ENCODE measurements around the gene ONECUT2. TPM values are rescaled to one million over a fixed set of nuclear protein-coding genes. Genes with fewer than 3 reads are reported as not detected.

ONECUT2 gene
- polyA plus RNA-seq, 1 of the 3 experiments (the other 2 are of a cell fraction), result 0.16 TPM

GRCh38 chr18:57475903-57476302, 40.7 kb downstream of the ONECUT2 start (continued):
- TF ChIP-seq MAX (IDR thresholded peaks at IDR 0.05; ENCODE audit: low read depth), result no peak
- no peak for TF ChIP-seq NFIC (IDR thresholded peaks at IDR 0.05; ENCODE audit: borderline replicate concordance)
- no peak for TF ChIP-seq USF2 (IDR thresholded peaks at IDR 0.05; ENCODE audit: borderline replicate concordance, low read depth, low read length)
- TF ChIP-seq RFX5 (IDR thresholded peaks at IDR 0.05; ENCODE audit: low read length), result no peak
- no peak for TF ChIP-seq CTCF (IDR thresholded peaks at IDR 0.05)
- no peak for TF ChIP-seq RCOR1 (IDR thresholded peaks at IDR 0.05; ENCODE audit: low read length)
- TF ChIP-seq NRF1 (IDR thresholded peaks at IDR 0.05; ENCODE audit: low read depth, low read length), result no peak
- TF ChIP-seq TCF12 (IDR thresholded peaks at IDR 0.05), result no peak

- no peaks in the 10 kb centered on the region for H3F3A ChIP-seq (replicated peaks; ENCODE audit: insufficient read depth)
- no peak overlapping the region for H3K4me3 ChIP-seq (ENCODE audit: low read depth in 2 of 2, low read length in 1 of 2)
- no peak overlapping the region for H2AFZ ChIP-seq (ENCODE audit: low read depth)
- H3K79me2 ChIP-seq (ENCODE audit: insufficient read depth), result no peaks in the 10 kb centered on the region
- H3K9me2 ChIP-seq, result no peaks in the 10 kb centered on the region
- H4K20me1 ChIP-seq (ENCODE audit: insufficient read depth), result no peaks in the 10 kb centered on the region
- H3K9ac ChIP-seq, result no peak overlapping the region
- peaks cover 0 to 4% of the 10 kb centered on the region in 2 experiments for H3K36me3 ChIP-seq (replicated peaks in 1 of 2; ENCODE audit: control insufficient read depth in 1 of 2, insufficient read depth in 2 of 2, low read length in 1 of 2)
- ChIA-PET CTCF (no interaction called here), POLR2A (no interaction called here)
- TF ChIP-seq MXI1 (IDR thresholded peaks at IDR 0.05; ENCODE audit: low read depth, low read length) (no peak), SIN3A (IDR thresholded peaks at IDR 0.05; ENCODE audit: borderline replicate concordance, low read depth, low read length) (no peak), NFIC (IDR thresholded peaks at IDR 0.05; ENCODE audit: borderline replicate concordance) (no peak), NRF1 (IDR thresholded peaks at IDR 0.05; ENCODE audit: low read depth, low read length) (no peak), JUND (IDR thresholded peaks at IDR 0.05) (no peak), GATA2 (CRISPR knock-in tag; IDR thresholded peaks at IDR 0.05) (no peak), CHD2 (IDR thresholded peaks at IDR 0.05; ENCODE audit: low read length, partially characterized antibody) (no peak), ELF1 (IDR thresholded peaks at IDR 0.05) (no peak), EZH2phosphoT487 (IDR thresholded peaks at IDR 0.05; ENCODE audit: borderline replicate concordance, low read depth) (no peak), TCF12 (IDR thresholded peaks at IDR 0.05) (no peak), REST (IDR thresholded peaks at IDR 0.05; ENCODE audit: low read depth, low read length) (no peak), SMC3 (IDR thresholded peaks at IDR 0.05; ENCODE audit: low read depth, low read length) (no peak), RXRA (IDR thresholded peaks at IDR 0.05; ENCODE audit: borderline replicate concordance, low read depth) (no peak), FOXM1 (IDR thresholded peaks at IDR 0.05; ENCODE audit: low read depth) (no peak), TAF1 (IDR thresholded peaks at IDR 0.05; ENCODE audit: borderline replicate concordance, low read depth, low read length) (no peak)
- H3K4me1 ChIP-seq (ENCODE audit: control insufficient read depth in 1 of 2, insufficient read depth in 2 of 2, low read depth in 1 of 2, low read length in 1 of 2), result no peaks in the 10 kb centered on the region
- no peaks in the 10 kb centered on the region; the same call in 1 of the 2 replicates for H3K27me3 ChIP-seq (ENCODE audit: insufficient read depth)
- no peaks in the 10 kb centered on the region for H3K9me3 ChIP-seq
- no peak for DNase-seq
- no peak overlapping the region for H3K27ac ChIP-seq (ENCODE audit: low read depth in 2 of 2, low read length in 1 of 2)
- H3K4me2 ChIP-seq, result no peak overlapping the region
Observed at GRCh38 chr18:57480733-57481132, 45.6 kb downstream of the ONECUT2 start.

Measured in SK-N-SH (cell line).